Mesendoderm (in vitro differentiated cells): Measurements from ENCODE around the gene ETV3L.

Experiments
- DNase-seq: peaks from one replicate; pipeline ENCODE4 v3.0.0; 2013
- H2AK5ac ChIP-seq: 2 replicates; pipeline ENCODE4 v1.6.1; 2013; ENCODE audit warnings: low read length, inconsistent platforms
- H2BK120ac ChIP-seq: 2 replicates; pipeline ENCODE4 v1.6.1; 2013; ENCODE audit warnings: low read depth, mild to moderate bottlenecking, low read length, moderate library complexity, mixed read lengths
- H2BK15ac ChIP-seq: replicated peaks from 2 replicates; pipeline ENCODE4 v1.6.1; 2013; ENCODE audit warnings: low read depth, mild to moderate bottlenecking, moderate library complexity
- H2BK5ac ChIP-seq: 2 replicates; pipeline ENCODE4 v1.6.1; 2013; ENCODE audit warnings: low read length, inconsistent platforms
- H3K18ac ChIP-seq: 2 replicates; pipeline ENCODE4 v1.6.1; 2013; ENCODE audit warnings: mild to moderate bottlenecking, low read length, mixed read lengths
- H3K23ac ChIP-seq: one replicate; pipeline ENCODE4 v1.6.1; 2013; ENCODE audit warnings: low read length
- H3K27ac ChIP-seq: 2 replicates; pipeline ENCODE4 v1.5.1; 2013; ENCODE audit warnings: low read depth, mild to moderate bottlenecking, inconsistent platforms, low read length, moderate library complexity
- H3K27me3 ChIP-seq: 2 replicates; pipeline ENCODE4 v1.6.1; 2013; ENCODE audit warnings: low read length, control low read depth, mild to moderate bottlenecking, inconsistent platforms; ENCODE audit not compliant: insufficient read depth, poor library complexity
- H3K36me3 ChIP-seq: 2 replicates; pipeline ENCODE4 v1.6.1; 2013; ENCODE audit warnings: low read length, inconsistent platforms; ENCODE audit not compliant: control insufficient read depth, insufficient read depth
- H3K4ac ChIP-seq: one replicate; pipeline ENCODE4 v1.6.1; 2013; ENCODE audit warnings: low read depth, mild to moderate bottlenecking, low read length, moderate library complexity
- H3K4me1 ChIP-seq: 2 replicates; pipeline ENCODE4 v1.6.1; 2013; ENCODE audit warnings: low read depth, low read length, inconsistent platforms; ENCODE audit not compliant: control insufficient read depth
- H3K4me2 ChIP-seq: 2 replicates; pipeline ENCODE4 v1.6.1; 2013; ENCODE audit warnings: low read length
- H3K4me3 ChIP-seq: 2 replicates; pipeline ENCODE4 v1.5.1; 2013; ENCODE audit warnings: mild to moderate bottlenecking, low read length
- H3K56ac ChIP-seq: one replicate; pipeline ENCODE4 v1.6.1; 2013; ENCODE audit warnings: low read length
- H3K79me1 ChIP-seq: 2 replicates; pipeline ENCODE4 v1.6.1; 2013; ENCODE audit warnings: low read length, inconsistent platforms
- H3K79me2 ChIP-seq: 2 replicates; pipeline ENCODE4 v1.6.1; 2013; ENCODE audit warnings: mild to moderate bottlenecking, low read length; ENCODE audit not compliant: control insufficient read depth, insufficient read depth
- H3K9ac ChIP-seq: 2 replicates; pipeline ENCODE4 v1.6.1; 2013; ENCODE audit warnings: low read length, inconsistent platforms
- H4K5ac ChIP-seq: one replicate; pipeline ENCODE4 v1.6.1; 2013; ENCODE audit warnings: low read length
- H4K8ac ChIP-seq: one replicate; pipeline ENCODE4 v1.6.1; 2013; ENCODE audit warnings: low read depth, mild to moderate bottlenecking, control low read depth, low read length, moderate library complexity
- WGBS: extraction: QIAGEN DNeasy Blood & Tissue Kit; methylation state at CpG from one replicate; pipeline ENCODE4 v1.1.7; 2013; ENCODE audit warnings: low lambda C conversion rate, missing lambda C conversion rate; ENCODE audit not compliant: insufficient coverage; ENCODE audit errors: extremely low coverage; 5-methylcytosine and 5-hydroxymethylcytosine counted together

ETV3L gene

DNA sequence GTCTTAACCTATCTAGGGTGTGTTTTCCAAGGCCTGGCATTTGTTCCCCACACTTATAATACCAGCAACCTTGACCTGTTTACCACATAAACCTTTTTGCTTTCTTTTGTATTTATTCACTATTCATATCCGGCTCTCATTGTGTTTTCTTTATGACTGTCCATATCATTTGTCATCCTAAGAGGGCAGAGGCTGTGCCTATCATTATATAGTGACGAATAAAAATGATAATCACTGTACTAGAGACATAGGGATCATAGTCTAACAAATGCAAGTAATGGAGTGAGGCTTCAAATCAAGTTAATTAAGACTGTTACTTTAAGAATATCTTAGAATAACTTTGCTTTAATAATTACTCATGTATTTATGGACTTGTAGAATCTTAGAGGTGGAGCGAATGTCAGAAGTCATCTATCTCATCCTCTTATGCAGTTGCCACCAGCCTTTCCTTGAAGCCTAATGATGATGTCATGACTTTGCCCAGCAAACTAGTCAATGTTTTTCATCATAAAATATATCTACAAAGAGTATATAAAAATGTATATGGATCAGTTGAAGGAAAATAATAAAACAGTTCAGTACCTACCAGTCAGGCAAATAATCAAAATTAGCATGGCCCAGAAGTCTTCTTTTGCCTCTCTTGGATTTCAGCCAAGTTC is 43.3 kb upstream of the ETV3L start:
- H3K4me3 ChIP-seq: no peak overlapping the region
- H2BK15ac ChIP-seq: no peak overlapping the region
- no peaks in the 10 kb centered on the region for H3K36me3 ChIP-seq
- H3K4me1 ChIP-seq: peaks cover 11% of the 10 kb centered on the region
- WGBS: no CpG with 5 or more reads among the region's 3 CpGs
- no peak overlapping the region for H4K5ac ChIP-seq
- no peak for DNase-seq
- no peak overlapping the region for H2BK120ac ChIP-seq
- no peak overlapping the region for H4K8ac ChIP-seq
- peaks cover under 1% of the 10 kb centered on the region for H3K79me2 ChIP-seq
- H3K18ac ChIP-seq: no peak overlapping the region
- no peaks in the 10 kb centered on the region for H3K27me3 ChIP-seq
- no peaks in the 10 kb centered on the region for H3K79me1 ChIP-seq
- H2BK5ac ChIP-seq: no peak overlapping the region
- H3K56ac ChIP-seq: no peak overlapping the region
- H3K4ac ChIP-seq: no peak overlapping the region
- H3K23ac ChIP-seq: peak overlapping the region; percentile 56
- no peak overlapping the region for H3K27ac ChIP-seq
- no peak overlapping the region for H3K4me2 ChIP-seq
- no peak overlapping the region for H3K9ac ChIP-seq
- H2AK5ac ChIP-seq: no peak overlapping the region

DNA sequence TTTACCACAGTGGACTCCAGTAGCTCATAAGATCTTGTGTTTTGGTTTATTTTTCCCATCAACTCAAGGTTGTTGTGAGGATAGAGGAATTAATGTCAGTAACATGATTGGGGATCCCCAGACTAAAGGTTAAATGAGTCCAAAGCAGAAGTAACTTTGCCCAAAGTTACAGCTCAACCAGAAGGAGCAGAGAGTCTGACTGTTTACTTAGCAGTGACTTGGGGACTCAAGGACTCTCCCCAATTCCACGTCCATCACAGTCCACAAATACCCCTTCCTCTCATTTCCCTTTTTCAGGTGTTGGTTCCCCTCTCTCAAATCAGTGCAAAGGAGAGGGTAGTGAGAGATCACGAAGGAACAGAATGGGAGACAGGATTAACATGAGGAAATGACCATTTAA is 42.6 kb upstream of the ETV3L start:
- H3K56ac ChIP-seq: peak overlapping the region; percentile 73
- H3K36me3 ChIP-seq: no peaks in the 10 kb centered on the region
- DNase-seq: no peak
- peaks cover 1% of the 10 kb centered on the region for H3K79me1 ChIP-seq
- H3K23ac ChIP-seq: no peak overlapping the region
- H3K4me3 ChIP-seq: no peak overlapping the region
- H2BK120ac ChIP-seq: no peak overlapping the region
- no peak overlapping the region for H4K5ac ChIP-seq
- no peak overlapping the region for H4K8ac ChIP-seq
- no peak overlapping the region for H2BK15ac ChIP-seq
- no peak overlapping the region for H2BK5ac ChIP-seq
- no peak overlapping the region for H3K18ac ChIP-seq
- H2AK5ac ChIP-seq: peak overlapping the region; percentile 30
- H3K27ac ChIP-seq: peak overlapping the region; percentile 32
- no peak overlapping the region for H3K4ac ChIP-seq
- no peak overlapping the region for H3K4me2 ChIP-seq
- H3K79me2 ChIP-seq: peaks cover 8% of the 10 kb centered on the region
- H3K4me1 ChIP-seq: peaks cover 11% of the 10 kb centered on the region
- no peaks in the 10 kb centered on the region for H3K27me3 ChIP-seq
- H3K9ac ChIP-seq: no peak overlapping the region
- WGBS: no CpG with 5 or more reads among the region's 2 CpGs

DNA sequence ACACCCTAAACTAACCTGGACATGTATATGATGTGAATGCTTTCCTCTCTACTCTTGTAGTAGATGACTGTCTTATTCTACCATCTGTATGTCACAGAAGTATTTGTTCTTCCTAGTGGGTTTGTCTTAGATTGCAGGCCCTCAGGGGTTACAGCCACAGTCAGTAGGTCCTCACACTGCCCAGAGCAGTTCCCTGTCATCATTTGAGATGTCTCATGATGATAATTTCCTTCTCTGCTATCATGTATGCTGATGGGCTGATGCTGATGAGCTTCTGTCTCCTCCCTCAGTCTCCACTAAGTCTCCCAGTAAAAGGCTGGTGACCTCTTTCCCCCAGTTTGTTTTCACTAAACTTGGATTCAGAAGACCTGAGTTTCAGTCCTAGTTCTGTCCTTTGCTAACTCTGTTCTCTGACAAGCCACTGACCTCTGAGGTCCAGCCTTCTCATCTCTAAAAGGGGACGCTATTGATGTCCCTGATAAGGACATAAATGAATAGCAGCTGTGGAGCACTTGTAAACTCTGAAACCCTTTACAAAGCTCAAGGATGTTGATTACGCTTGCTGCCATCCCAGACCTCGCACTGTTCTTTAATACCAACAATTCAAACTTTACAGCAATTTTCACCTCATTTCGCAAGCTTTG is 41.7 kb upstream of the ETV3L start:
- H4K8ac ChIP-seq: no peak overlapping the region
- peaks cover 16% of the 10 kb centered on the region for H3K79me2 ChIP-seq
- H3K27me3 ChIP-seq: no peaks in the 10 kb centered on the region
- no peak overlapping the region for H2BK15ac ChIP-seq
- no peak overlapping the region for H3K9ac ChIP-seq
- H3K23ac ChIP-seq: no peak overlapping the region
- no peaks in the 10 kb centered on the region for H3K36me3 ChIP-seq
- no peak overlapping the region for H4K5ac ChIP-seq
- no peak overlapping the region for H2AK5ac ChIP-seq
- peak; percentile 54 for DNase-seq
- no peak overlapping the region for H3K4me3 ChIP-seq
- no peak overlapping the region for H3K18ac ChIP-seq
- H3K4me2 ChIP-seq: no peak overlapping the region
- H3K56ac ChIP-seq: no peak overlapping the region
- peaks cover 13% of the 10 kb centered on the region for H3K4me1 ChIP-seq
- H2BK120ac ChIP-seq: no peak overlapping the region
- H3K79me1 ChIP-seq: peaks cover 1% of the 10 kb centered on the region
- H2BK5ac ChIP-seq: no peak overlapping the region
- whole genome bisulfite sequencing: no CpG with 5 or more reads among the region's 4 CpGs
- H3K27ac ChIP-seq: peak overlapping the region; percentile 15
- H3K4ac ChIP-seq: no peak overlapping the region

DNA sequence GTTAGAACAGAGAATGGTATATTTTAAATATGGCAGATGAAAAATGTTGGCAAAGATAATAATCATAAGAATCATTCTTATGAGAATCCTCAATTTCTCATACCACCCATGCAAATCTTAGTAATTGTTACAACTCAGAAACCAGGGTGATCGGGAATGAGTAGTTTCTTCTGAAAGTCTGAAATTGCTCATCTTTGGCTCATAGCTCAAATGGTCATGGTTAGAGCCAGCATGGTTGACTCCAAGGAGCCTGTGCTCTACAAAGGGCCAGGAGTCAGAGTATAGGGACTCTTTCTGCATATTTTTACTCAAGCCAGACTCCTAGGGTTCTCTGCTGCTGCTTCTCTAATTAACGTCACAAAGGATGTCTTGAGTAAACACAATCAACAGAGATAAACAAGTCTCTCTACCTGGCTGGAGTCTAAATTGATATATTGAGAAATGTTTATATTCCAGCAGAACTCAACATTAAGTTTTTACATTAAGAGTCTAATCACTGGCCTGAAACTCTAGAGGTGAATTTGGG is 40.5 kb upstream of the ETV3L start:
- Histone ChIP-seq H2BK120ac (no peak overlapping the region), H3K79me1 (peaks cover 7% of the 10 kb centered on the region), H3K9ac (no peak overlapping the region), H3K79me2 (peaks cover 27% of the 10 kb centered on the region), H3K56ac (no peak overlapping the region), H3K27me3 (no peaks in the 10 kb centered on the region), H3K18ac (no peak overlapping the region), H3K4me1 (peaks cover 13% of the 10 kb centered on the region), H3K4me2 (no peak overlapping the region), H4K5ac (no peak overlapping the region), H2BK5ac (no peak overlapping the region), H3K27ac (no peak overlapping the region), H2AK5ac (no peak overlapping the region), H3K36me3 (peaks cover 3% of the 10 kb centered on the region), H3K4ac (no peak overlapping the region), H2BK15ac (no peak overlapping the region), H4K8ac (no peak overlapping the region), H3K23ac (no peak overlapping the region), H3K4me3 (no peak overlapping the region)
- DNase-seq: peak; percentile 44
- WGBS: no CpG with 5 or more reads among the region's 2 CpGs

DNA sequence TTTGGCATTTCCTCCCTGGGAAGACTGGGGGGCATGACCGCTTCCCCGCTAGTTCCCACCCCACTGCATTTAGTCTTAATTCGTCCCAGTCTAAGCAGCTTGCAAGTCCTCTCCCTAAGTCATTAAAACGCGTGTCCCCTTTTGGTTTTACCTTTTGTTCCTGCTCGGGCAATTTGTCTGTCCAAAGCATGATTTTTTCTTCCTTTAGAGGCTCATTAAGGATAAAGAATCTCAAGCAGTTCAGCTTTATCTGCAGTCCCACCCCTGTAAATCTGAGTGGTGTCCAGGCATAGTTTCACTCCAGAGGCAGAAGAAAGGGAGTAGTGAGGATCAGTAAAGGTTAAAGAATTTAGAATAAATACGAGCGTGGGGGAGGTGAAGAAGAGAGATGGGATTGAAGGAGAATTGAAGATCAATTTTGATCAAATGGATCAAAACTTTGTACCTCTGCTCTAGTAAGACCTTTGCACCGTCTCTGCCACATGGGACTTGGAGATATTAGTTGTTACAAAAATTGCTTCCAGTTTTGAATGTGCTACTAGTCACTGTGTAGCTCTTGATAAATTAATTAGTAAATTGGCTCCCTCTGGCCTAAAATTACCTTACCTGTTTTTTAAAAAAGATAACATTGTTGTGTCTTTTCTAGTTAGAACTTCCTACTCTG is 39.6 kb upstream of the ETV3L start:
- peak; percentile 64 for DNase-seq
- peaks cover 8% of the 10 kb centered on the region for H3K79me1 ChIP-seq
- H3K23ac ChIP-seq: peak overlapping the region; percentile 90
- H3K79me2 ChIP-seq: peaks cover 30% of the 10 kb centered on the region
- H4K5ac ChIP-seq: peak overlapping the region; percentile 52
- H3K4me2 ChIP-seq: peak overlapping the region; percentile 68
- peak overlapping the region; percentile 82 for H3K18ac ChIP-seq
- peak overlapping the region; percentile 47 for H3K4me3 ChIP-seq
- no peaks in the 10 kb centered on the region for H3K27me3 ChIP-seq
- H3K36me3 ChIP-seq: peaks cover 4% of the 10 kb centered on the region
- H3K4ac ChIP-seq: peak overlapping the region; percentile 91
- peak overlapping the region; percentile 88 for H3K56ac ChIP-seq
- H4K8ac ChIP-seq: no peak overlapping the region
- H3K4me1 ChIP-seq: peaks cover 13% of the 10 kb centered on the region
- H3K9ac ChIP-seq: peak overlapping the region; percentile 74
- peak overlapping the region; percentile 86 for H2BK120ac ChIP-seq
- H2BK15ac ChIP-seq: no peak overlapping the region
- peak overlapping the region; percentile 98 for H3K27ac ChIP-seq
- no peak overlapping the region for H2AK5ac ChIP-seq
- WGBS: 100% methylated on average over 2 of the region's 9 CpGs
- H2BK5ac ChIP-seq: peak overlapping the region; percentile 62
